GM19035 (cell line): ENCODE data around the gene MKI67.
A peak's percentile ranks its signal among the peaks of the same experiment; 100 is the strongest.
"Not testable (repeated sequence)": the region's sequence is repeated elsewhere in the genome, so short reads cannot be mapped to it uniquely, and the experiment has no call there.

Source experiments
- ATAC-seq: cut with Tn5 transposase; IDR thresholded peaks from one replicate; pipeline ENCODE4 v1.9.1; 2021; ENCODE audit not compliant: unreplicated experiment

MKI67 gene

DNA sequence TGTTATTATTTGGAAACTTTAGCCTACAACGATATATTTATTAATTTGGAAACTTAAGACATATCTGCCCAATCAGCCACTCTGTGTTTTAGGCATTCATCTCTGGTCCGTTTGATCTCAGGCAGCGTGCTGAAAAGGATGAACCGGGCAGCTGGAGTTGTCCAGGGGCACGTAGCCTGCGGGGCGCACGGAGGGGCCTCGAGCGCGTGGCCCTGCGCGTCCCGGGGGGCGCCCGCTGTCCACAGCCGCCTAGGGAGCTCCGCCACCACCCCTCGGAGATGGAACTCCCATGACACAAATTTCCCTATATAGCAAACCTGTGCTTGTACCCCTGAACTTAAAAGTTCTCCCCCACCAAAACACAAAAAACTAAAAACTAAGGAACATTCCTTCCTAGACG is 24.3 kb upstream of the MKI67 start:
- no peak for ATAC-seq

DNA sequence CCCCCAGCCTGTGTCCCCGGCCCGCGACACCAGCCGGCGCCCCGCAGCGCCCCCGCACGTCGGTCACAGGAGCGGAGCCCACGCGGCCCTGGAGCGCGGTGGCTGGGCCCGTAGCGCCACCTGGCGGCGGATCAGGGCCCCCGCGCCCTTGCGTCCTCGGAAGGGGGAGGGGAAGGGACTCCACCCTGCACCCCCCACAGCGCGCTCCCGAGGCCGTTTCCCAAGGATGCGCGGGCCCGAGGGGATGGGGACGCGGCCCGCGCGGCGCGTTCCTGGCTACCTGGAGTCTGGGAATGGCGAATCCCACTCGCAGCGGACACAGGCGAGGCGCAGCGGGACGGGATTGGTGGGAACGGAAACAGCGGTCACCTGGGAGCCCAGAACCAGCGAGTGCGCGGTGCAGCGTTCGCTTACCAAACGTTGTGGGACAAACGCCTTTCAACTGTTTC is 23.8 kb upstream of the MKI67 start:
- peak; percentile 94 for ATAC-seq

DNA sequence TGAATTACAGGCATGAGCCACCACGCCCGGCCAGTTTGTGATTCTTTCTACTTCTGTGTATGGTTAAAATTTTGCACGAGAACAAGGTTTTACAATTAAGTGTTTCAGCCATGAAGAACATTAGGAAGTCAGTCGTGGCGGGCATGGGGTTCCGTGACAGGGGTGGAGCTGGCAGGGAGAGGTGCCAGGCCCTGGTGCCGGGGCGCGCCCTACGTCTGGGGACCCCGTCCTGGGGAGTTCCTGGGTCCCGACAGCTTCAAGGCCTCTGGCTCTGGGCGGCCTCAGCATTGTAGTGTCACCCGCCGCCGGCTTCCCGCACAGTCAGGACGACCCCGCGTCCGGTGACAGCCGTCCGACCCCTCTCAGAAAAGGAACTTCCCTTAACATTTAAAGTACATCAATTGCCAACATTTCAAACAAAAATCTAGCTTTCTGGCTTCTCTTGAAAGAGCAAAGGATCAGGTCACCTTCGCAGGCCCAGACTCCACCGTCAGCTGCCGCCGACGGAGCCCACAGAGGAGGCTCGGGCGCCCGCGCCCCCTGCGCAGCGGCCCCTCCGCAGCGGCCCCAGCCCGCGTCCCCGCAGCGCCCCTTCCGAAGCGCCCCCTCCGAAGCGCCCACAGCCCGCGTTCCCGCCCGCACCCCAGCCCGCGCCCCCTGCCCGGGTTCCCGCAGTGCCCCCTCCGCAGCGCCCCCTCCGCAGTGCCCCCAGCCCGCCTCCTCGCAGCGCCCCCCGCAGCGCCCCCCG is 23.2 kb upstream of the MKI67 start:
- ATAC-seq, result no peak

DNA sequence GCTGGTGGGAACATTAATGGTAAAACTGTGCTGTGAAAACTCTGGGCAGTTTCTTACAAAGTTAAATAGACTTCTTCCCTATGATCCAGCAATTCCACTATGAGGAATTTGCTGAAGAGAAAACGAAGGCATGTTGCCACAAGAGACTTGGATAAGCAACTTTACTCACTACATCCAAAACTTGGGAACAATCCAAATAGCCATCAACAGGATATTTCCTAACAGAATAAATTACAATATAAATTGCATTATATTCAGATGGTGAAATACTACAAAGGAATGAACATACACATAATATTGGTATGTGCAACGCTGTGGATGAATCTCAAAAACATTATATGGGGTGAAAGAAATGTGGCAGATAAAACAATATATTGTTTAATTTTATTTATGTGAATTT is 21.4 kb upstream of the MKI67 start:
- no peak for ATAC-seq

DNA sequence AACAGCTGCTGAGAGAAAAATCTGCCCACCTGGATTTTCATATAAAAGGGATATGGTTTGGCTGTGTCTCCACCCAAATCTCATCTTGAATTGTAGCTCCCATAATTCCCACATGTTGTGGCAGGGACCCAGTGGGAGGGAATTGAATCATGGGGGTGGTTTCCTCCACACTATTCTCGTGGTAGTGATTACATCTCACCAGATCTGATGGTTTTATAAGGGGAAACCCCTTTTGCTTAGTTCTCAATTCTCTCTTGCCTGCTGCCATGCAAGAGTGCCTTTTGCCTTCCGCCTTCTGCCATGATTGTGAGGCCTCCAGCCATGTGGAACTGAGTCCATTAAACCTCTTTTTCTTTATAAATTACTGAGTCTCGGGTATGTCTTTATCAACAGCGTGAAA is 20.8 kb upstream of the MKI67 start:
- peak; percentile 39 for ATAC-seq

DNA sequence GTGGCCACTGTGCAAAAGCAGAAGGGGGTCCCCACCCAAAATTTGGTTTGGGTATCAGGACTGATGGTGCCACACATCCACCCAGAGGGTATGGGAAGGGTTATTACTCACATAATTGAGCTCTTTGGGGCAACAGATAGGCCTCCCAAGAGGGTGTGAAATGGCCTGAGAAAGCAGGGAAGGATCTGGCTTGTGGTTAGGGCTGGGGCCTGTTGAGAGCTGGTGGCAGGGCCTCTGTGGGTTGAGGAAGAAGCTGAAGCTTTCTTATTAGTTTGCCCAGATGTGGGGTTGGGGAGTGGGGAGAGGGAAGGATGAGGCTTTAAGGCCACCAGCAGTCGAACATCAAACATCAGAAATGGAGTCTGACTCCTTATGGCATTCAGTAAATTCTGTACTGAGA is 18.3 kb upstream of the MKI67 start:
- no peak for ATAC-seq

DNA sequence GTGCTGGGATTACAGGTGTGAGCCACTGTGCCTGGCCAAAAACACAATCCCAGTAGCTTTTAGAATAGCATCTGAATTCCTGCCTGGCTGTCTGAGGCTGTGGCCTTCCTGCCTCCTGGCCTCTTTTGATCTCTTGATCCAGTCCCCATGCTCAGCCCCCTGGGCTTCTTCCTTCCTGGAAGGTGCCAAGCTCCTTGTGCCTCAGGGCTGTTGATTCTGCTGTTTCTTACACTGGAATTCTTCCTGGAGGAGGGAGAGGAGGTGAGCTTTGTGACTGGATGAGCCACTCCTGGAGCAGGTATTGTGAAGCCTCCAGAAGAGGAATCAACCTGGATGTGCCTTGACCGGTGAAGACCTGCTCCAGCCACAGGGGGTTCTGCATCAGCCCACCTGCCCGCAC is 17.3 kb upstream of the MKI67 start:
- ATAC-seq, result no peak

DNA sequence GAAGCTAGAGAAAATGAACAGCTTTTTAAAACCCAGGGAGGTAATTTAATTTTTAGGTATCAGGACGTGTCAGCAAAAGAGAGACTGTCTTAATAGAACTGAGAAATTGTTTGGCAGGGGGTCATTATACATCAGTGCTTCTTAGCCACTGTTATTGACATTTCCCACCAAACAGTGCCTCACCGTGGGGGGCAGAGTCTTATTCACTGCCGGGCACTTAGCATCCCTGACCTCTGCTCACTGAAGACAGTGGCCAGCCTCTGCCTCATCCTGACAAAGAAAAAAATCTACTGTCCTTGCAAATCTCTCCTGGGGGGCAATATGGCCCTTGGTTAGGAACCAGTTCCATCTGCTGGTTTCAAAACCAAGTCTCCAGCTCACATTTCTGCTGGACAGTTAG is 14.2 kb upstream of the MKI67 start:
- ATAC-seq, result no peak

DNA sequence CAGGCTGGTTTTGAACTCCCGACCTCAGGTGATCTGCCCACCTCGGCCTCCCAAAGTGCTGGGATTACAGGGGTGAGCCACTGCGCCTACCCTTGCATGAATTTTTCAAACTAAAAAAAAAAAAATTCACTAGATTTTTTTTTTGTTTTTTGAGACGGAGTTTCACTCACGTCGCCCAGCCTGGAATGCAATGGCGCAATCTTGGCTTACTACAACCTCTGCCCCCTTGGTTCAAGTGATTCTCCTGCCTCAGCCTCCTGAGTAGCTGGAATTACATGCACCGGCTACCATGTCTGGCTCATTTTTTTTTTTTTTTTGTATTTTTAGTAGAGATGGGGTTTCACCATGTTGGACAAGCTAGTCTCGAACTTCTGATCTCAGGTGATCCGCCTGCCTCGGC is 12.2 kb upstream of the MKI67 start:
- not testable (repeated sequence) for ATAC-seq

DNA sequence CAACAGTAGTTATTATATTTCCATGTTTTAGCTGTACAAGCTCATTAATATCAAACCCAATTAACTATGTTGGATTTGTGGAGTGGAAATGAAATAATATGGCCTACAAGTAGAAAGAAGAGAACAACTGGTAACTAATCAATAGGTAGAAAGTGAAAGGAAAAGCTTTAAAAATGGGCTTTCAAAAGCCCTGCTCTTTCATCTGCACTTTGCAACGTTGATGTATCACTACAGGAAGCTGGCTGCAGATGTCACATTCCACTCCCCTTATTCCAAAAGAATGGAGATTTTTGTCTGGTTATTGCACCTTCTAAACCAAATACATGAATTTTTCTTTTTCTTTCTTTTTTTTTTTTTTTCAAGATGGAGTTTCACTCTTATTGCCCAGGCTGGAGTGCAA is 11.7 kb upstream of the MKI67 start:
- ATAC-seq, result no peak

DNA sequence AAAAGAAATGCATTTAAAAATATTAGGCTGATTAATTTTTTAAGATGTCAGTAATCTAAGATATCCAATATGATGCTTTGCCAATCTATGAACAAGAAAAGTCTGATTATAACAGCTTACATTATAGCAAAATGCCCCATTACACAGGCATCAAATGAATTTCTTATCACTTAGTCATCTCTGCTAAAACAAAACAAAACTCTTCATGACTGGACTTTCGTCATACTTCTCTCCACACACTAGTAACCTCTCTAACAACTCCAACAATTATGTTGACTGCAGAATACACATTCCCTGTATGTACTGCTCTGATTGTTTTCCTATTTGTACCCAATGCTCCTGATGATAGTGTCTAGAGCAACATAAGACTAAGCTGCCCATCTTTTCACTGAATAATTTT is 3.8 kb upstream of the MKI67 start:
- no peak for ATAC-seq

DNA sequence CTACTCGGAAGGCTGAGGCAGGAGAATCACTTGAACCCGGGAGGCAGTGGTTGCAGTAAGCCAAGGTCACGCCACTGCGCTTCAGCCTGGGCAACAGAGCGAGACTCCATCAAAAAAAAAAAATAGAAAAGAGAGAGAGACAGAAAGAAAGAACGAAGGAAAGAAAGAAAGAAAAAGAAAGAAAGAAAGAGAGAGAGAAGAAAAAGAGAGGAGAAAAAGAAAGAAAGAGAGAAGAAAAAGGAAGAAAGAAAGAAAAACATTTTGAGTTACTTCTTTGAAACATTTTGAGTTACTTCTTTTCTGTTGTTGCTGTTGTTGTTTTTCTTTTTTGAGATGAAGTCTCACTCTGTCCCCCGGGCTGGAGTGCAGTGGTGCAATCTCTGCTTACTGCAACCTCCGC is 2.4 kb upstream of the MKI67 start:
- ATAC-seq, result no peak

DNA sequence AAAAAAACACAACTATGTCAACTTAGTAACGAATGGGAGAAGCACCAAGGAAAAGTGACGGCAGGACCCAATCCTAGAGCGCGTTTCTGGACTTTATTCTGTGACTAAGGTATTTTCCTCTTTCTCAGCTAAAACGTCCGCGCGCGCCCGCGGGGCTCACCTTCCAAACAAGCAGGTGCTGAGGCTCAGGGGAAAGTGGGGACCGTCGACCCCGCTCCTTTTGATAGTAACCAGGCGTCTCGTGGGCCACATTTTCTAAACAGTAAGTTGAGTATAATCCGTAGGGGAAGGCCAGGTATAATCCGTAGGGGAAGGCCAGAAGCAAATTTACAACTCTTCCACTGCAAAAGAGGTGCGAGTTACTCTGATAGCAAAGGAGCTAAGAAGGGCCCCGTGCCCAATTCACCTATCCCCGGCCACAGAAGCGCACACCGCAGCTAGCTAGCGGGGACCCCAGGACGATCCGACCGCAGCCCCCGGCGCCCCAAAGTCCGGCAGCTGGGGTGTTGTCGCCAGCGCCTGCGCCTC is 743 bp downstream of the MKI67 start:
- ATAC-seq, result no peak

DNA sequence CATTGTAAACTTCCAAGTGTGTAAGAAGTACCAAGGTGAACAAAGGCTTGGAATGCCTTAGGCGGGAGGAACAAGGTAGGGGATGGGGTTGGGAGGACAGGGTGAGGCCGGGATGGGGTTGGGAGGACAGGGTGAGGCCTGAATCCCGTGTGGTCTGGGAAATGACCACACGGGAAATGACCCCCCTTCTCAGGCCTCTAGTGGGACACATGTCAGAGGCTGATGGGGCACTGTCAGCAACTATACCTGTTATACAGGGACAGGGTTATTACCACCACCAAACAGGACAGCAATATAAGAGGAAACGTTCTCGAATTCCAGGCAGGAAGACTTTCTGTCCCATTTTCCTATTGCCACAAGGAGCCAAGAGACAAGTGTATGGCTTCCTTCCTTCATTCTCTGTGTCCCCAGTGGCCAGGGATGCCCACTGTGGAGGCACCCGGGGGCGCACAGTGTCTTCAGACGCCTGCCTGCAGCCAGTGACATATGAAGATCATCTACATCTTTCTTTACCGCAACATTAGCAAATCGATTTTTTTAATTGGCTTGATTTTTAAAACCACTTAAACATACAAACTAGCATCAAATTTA is 1.3 kb downstream of the MKI67 start:
- no peak for ATAC-seq

DNA sequence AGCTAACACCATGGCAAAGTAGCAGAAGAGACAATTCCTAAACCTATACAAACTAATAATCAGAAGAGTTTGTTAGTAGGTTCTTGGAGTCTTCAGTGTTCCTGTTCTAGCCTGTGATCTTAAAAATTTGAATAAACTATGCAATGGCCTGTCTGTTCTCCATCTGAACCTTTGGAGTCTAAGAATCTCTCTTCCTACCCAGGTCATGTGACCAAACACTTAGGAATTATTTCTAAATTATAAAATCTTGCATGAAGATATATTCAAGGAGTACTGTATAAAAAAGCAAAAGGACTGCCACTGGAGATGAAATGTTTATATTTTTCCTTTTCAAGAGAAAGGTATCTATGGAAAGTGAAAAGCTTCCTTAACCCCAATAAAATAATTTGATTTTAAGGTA is 2.4 kb downstream of the MKI67 start:
- ATAC-seq, result no peak

DNA sequence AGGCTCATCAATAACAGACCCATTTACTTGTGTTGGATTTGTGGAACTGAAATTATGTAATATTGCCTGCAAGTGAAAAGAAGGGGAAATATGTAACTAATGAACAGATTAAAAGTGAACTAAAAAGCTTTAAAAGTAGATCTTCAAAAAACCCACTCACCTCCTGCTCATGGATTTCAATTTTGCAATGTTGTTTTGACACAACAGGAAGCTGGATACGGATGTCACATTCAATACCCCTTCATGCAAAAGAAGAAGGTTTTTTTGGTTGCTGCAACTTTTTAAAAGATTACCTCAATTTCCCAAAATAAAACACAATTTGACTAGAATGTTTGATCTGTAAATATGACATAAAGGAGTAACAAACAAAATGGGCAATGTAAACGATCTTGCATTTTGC is 3.3 kb downstream of the MKI67 start:
- no peak for ATAC-seq

DNA sequence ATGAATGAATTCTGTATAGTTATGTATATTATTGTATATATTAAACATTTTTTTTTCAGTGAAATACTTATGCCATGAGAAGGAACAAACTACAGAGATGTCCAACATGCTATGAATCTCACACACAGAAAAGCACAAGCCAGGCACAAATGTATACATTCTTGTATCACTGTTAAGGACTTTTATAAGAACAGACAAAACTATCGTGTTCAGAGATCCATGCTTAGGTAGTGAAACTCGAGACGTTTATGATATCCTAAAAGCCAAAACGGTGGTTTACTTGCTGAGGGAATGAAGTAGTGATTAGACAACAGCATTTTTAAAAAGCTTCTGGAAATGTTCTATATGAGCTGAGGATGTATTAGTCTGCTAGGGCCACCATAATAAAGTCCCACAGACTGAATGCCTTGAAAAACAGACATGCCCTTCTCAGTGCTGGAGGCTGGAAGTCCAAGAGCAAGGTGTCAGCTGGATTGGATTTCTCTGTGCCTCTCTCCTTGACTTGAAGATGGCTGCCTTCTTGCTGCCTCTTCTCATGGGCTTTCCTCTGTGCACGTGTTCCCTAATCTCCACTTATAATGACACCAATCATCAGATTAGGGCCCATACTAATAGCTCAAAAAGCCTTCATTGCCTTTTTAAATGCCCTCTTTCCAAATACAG is 4.3 kb downstream of the MKI67 start:
- no peak for ATAC-seq

DNA sequence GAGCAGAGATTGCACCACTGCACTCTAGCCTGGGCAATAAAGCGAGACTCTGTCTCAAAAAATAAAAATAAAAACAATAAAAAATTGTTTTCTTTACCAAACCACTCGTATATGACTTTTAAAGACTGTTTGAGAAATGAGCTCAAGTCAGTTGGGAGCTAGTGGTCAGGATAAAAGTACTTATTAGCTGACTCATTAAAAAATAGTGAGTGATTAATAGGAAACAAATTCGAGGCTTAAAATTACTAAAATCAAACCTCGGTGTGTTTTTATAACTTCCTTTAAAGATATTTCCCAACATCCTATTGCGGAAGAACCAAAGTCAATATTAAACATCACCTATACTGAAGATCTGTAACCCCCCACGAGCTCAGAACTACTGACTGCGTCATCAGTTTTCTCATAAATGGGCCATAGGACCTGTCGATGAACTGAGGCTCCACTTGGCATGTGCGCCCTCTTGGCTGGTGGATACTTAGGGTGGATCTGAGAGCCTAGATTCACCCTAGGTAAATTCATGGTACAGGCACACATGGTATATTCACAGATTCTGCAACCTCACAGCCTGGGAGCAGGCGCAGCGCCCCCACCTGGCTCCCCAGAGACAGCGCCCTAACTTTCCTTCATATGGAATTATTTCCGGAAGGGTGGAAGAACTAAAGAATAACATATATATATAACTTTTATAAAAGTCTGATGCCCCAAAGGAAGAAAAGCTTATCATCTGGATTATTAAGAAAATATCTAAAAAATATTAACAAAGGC is 9.2 kb downstream of the MKI67 start:
- no peak for ATAC-seq

DNA sequence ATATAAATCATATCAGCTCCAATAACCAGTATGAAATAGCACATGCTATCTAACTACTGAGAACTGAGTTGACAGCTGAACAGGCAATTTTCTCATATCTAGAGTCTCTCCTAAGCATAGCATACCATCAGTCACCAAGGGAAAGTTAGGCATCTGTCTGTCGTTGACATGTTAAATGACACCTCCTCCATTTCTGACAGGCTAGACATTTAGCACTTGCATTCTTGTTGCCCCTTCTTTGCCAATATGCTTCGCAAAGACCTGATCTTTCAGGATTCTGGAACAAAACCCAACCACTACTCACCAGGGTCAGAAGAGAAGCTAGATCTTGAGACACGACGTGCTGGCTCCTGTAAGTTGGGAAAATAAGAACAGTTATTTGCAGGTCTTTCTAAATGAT is 10.0 kb downstream of the MKI67 start:
- ATAC-seq, result no peak

DNA sequence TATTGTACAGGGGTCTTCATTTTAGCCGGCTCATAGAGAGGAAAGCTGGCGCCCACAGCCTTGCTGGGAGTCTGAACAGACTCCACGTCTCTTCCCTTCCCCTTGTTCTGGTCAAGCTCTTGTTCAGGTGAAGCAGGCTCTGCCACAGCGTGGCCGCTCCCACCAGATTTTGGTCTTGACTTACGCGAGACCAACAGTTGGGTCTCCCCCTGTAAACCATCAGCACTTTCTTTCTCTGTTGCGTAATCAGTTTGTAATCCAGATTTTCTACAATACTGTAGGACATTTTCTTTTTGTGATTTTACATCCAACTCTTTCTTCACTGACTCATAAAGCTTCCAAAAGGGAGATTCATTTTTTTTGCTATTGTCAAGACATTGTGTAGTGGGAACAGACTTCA is 10.9 kb downstream of the MKI67 start:
- no peak for ATAC-seq

DNA sequence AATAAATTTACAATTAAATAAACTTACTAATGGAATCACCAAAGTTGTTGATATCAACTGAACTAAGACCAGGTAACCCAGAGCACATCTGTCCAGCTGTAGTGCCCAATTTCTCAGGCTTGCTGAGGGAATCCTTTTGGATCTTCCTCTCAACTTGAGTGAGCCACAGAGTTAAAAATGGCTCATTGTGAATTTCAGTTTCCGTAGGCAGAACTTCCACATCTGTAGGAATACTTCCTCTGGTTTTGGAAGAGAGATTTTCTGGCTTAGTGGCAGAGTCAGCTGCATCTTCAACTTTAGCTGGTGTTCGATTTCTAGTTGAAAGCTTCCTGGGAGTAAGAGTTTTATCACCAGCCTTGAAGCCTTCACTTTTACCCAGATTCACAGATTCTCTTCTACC is 11.3 kb downstream of the MKI67 start:
- ATAC-seq, result no peak

DNA sequence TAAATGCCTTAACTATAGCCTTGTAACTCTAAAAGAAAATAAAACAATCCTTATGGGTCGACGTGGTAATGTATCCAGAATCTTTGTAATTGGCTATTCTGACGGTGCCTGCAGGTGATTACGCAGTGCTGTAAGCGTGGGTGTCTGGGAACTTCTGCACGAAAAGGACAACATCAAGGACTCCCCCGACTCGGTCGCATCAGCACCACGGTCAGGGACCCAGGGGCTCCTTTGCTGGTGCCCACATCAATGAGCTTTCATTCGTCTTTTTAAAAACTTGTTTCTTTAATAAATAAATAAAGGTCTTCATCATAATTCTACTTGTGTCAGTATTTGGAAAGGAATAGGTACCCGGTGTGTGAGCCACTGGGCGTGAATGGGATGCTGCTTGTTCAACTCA is 13.2 kb downstream of the MKI67 start:
- ATAC-seq, result no peak
